Activated CD4-positive, CD25-positive, alpha-beta regulatory T cell treated with anti-CD3 and anti-CD28 coated beads, Interleukin-2, amount 50 U/mL, for 24 hours (primary cell): Measurements from ENCODE around the gene BPNT1.
"Not testable (repeated sequence)": the region's sequence is repeated elsewhere in the genome, so short reads cannot be mapped to it uniquely, and the experiment has no call there.

Experiments
- ATAC-seq, 2 donors: fragments of 150-1000 bp; cut with Tn5 transposase; one replicate each; pipeline ENCODE4 v1.10.0; 2021; ENCODE audit warnings: mild to moderate bottlenecking in 1 of 2, moderate library complexity in 1 of 2

The BPNT1 gene

GRCh38 chr1:220089650-220090556 is at the start of gene BPNT1:
BPNT1 (minus strand) TSS chr1:220089788; CDS start chr1:220079846, 9,942 bp downstream.
- peak; percentile 70 to 76 for ATAC-seq

GRCh38 chr1:220137019-220137786 is 47.6 kb upstream of the BPNT1 start:
- no peak for ATAC-seq

DNA sequence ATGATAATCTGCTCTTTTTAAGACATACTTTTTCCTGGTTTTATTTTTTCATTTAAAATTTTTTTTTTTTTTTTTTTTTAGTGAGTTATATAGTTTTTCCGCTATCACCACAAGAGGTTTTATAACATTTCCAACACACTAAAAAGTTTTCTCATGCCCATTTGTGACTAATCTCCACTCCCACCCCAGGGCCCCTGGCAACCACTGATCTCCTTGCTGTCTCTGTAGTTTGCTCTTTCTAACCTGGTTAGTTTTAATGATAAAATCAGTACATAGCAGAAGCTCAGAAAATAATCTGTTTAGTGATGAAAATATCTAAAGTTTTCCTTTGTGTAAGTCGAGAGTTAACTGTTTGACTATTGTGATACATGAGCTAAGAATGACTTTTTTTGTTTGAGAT is 46.2 kb upstream of the BPNT1 start:
- ATAC-seq: no peak

GRCh38 chr1:220129479-220130210 is 40.1 kb upstream of the BPNT1 start:
- ATAC-seq: no peak

- no peak for ATAC-seq
These were observed 37.5 kb upstream of the BPNT1 start for GRCh38 chr1:220127076-220127475.

GRCh38 chr1:220124542-220124941 is 35.0 kb upstream of the BPNT1 start:
- ATAC-seq: no peak

DNA sequence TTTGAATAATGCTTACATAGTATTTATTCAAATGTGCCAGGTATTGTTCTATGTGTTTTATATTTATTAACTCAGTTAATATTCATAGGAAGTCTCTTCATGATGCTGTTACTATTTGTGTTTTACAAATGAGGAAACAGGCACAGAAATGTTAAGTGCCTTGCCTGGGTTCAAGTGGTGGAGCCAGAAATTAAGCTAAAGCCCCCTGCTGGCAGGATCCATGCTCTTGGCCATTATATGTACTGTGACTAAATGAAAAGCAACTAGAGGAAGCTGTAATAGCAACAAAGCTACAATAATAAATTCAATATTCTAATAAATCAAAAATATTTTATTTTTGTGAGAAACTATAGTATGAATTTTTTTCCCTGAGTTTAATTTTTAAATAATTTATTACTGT is 34.3 kb upstream of the BPNT1 start:
- ATAC-seq: no peak

DNA sequence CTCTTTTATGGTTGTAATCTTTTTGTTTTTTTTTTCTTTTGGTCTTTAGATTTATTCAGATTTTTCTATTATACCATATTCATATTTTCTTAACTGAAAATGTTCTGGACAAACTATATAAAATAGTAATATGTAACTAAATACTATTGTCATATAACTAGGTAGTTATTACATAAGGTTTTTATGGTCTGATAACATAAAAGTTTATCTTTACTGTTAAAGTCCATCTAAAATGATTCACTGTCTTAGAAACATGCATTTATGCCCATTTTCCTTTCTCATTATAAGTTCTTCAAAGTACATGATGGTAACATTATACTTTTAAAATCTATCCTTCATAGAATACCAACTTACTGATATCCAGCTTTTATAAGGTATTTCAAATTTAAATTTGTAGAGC is 33.5 kb upstream of the BPNT1 start:
- no peak for ATAC-seq

- ATAC-seq: no peak
These were observed 32.4 kb upstream of the BPNT1 start for GRCh38 chr1:220121791-220122530.

GRCh38 chr1:220119043-220119512 is 29.5 kb upstream of the BPNT1 start:
- ATAC-seq: no peak

- ATAC-seq: peak in 1 of 2 donors; percentile 67
These were observed 23.6 kb upstream of the BPNT1 start for GRCh38 chr1:220113136-220113695.

- ATAC-seq: not testable (repeated sequence)
These were observed 23.0 kb upstream of the BPNT1 start for GRCh38 chr1:220112600-220112999.

- not testable (repeated sequence) for ATAC-seq
These were observed 20.9 kb upstream of the BPNT1 start for GRCh38 chr1:220110473-220110872.

DNA sequence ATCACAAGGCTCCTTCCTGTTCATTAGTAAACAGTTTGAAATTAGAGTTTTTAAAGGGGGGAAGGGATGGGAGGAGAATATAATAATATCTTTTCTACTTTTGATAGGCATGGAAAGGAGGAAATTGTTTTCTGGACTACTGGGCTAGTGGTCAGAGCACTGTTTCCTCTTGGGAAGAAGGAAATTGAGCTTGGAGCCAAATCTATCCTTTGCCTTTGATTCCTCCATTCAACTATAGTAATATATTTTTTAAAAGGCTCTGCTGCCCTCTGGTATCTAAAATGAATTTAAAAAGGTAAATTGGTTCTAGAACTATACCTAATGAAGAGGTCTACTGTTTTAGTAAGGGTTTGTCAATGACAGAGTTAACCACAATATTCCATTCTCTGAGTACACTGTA is 10.2 kb upstream of the BPNT1 start:
- ATAC-seq: no peak

- ATAC-seq: peak; percentile 69 to 76
These were observed 4.7 kb upstream of the BPNT1 start, which contains the start of gene IARS2 for GRCh38 chr1:220094016-220094911. IARS2 (plus strand) TSS chr1:220094132; CDS start chr1:220094217, 85 bp downstream.

- no peak for ATAC-seq
These were observed 3.9 kb upstream of the BPNT1 start for GRCh38 chr1:220093361-220094015.

DNA sequence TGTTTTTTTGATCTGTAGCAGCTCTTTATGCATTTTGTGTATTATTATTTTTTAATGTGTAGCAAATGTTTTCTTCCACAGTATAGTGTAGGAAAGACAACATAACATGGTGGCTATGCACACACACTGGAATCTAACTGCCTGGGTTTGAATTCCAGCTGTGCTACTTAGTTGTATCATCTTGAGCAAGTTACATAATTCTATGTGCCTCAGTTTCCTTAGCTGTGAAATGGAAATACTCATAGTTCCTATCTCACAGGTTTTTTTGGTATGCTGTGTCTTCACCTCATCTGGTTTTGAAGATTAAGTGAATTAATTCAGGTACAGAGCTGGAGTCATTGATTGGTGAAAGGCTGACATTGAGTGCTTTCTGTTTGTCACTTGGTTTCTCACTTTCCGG is 3.1 kb upstream of the BPNT1 start:
- ATAC-seq: no peak

- ATAC-seq: not testable (repeated sequence)
These were observed 3.3 kb downstream of the BPNT1 start for GRCh38 chr1:220086261-220086686.

DNA sequence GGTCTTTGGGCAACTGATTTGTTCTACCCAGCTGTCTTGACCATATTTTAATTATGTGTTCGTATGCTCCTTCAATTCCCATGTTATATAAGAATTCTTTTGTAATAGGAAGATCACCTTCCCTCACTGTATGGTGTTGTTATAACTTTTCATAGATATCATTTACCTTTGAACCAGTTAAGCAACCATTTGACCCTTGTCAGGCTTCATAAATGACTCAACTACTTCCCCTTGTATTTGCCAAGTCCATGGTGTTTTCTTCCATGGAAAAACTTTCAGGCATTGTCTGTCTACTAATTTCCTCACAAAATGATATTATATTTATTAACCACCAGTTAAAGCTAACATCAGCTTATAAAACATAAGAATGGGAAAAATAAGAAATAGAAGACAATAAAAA is 5.1 kb downstream of the BPNT1 start:
- no peak for ATAC-seq

DNA sequence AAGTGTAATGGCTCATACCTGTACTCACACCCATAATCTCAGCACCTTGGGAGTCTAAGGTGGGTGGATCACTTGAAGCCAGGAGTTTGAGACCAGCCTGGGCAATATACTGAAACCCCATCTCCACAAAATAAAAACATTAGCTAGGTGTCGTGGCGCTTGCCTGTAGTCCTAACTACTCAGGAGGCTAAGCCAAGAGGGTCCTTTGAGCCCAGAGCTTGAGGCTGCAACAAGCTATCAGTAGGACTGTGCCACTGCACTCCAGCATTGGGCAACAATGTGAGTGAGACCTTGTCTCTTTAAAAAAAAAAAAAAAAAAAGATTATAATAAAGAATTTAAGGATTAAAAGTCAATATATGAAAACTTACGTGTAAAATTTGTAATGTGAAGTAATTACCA is 11.7 kb downstream of the BPNT1 start:
- ATAC-seq: no peak
